ENCODE results near the gene L1TD1.
"Not testable (repeated sequence)": the region's sequence is repeated elsewhere in the genome, so short reads cannot be mapped to it uniquely, and the experiment has no call there.

Gene L1TD1

GRCh38 chr1:62176597-62177312 is 17.9 kb upstream of the L1TD1 start:
- TF ChIP-seq CTCF (IDR thresholded peaks at IDR 0.05), result no peak
- Histone ChIP-seq H3K4me1 (no peaks in the 10 kb centered on the region), H3K27ac (no peak overlapping the region), H3K36me3 (no peaks in the 10 kb centered on the region), H3K9me3 (no peaks in the 10 kb centered on the region), H3K27me3 (peaks cover 0 to 6% of the 10 kb centered on the region in 2 donors), H3K4me3 (no peak overlapping the region)
- intact Hi-C loops (cut with DNase I; ENCODE audit: low total_unique reads), result loop anchor here (5.0 kb wide), 1 partner anchor 231 kb away; no protein-coding TSS in a partner anchor
- no peak for DNase-seq

- no peak for DNase-seq
- no peaks in the 10 kb centered on the region for H3K4me1 ChIP-seq
- intact Hi-C loops (cut with DNase I; ENCODE audit: low total_unique reads), result loop anchor here (5.0 kb wide), 1 partner anchor 230 kb away; no protein-coding TSS in a partner anchor
- no peak overlapping the region for H3K4me3 ChIP-seq
- no peak overlapping the region for H3K27ac ChIP-seq
- TF ChIP-seq CTCF (IDR thresholded peaks at IDR 0.05), result no peak
- H3K27me3 ChIP-seq, result no peaks in the 10 kb centered on the region
- no peaks in the 10 kb centered on the region for H3K9me3 ChIP-seq
- H3K36me3 ChIP-seq, result no peaks in the 10 kb centered on the region
Observed at GRCh38 chr1:62177621-62178020, 17.0 kb upstream of the L1TD1 start.

GRCh38 chr1:62178372-62178771 is 16.3 kb upstream of the L1TD1 start:
- intact Hi-C loops (cut with DNase I; ENCODE audit: low total_unique reads), result loop anchor here (5.0 kb wide), 1 partner anchor 229 kb away; no protein-coding TSS in a partner anchor
- no peak overlapping the region for H3K4me3 ChIP-seq
- no peaks in the 10 kb centered on the region for H3K4me1 ChIP-seq
- H3K36me3 ChIP-seq, result no peaks in the 10 kb centered on the region
- no peaks in the 10 kb centered on the region for H3K9me3 ChIP-seq
- TF ChIP-seq CTCF (IDR thresholded peaks at IDR 0.05), result no peak
- H3K27ac ChIP-seq, result no peak overlapping the region
- no peaks in the 10 kb centered on the region for H3K27me3 ChIP-seq
- no peak for DNase-seq

- H3K4me1 ChIP-seq; H3K4me3 ChIP-seq; H3K36me3 ChIP-seq; H3K27ac ChIP-seq; H3K9me3 ChIP-seq; intact Hi-C loops (cut with DNase I; ENCODE audit: low total_unique reads); H3K27me3 ChIP-seq; DNase-seq: not testable (repeated sequence)
Observed at GRCh38 chr1:62180054-62180453, 14.6 kb upstream of the L1TD1 start.

GRCh38 chr1:62180639-62181038 is 14.0 kb upstream of the L1TD1 start:
- peaks cover 0 to 2% of the 10 kb centered on the region in 2 donors for H3K27me3 ChIP-seq

More at GRCh38 chr1:62180639-62181038, 14.0 kb upstream of the L1TD1 start:
- TF ChIP-seq CTCF (IDR thresholded peaks at IDR 0.05), result no peak
- no peaks in the 10 kb centered on the region for H3K36me3 ChIP-seq
- H3K4me3 ChIP-seq, result no peak overlapping the region
- no peak for DNase-seq
- intact Hi-C loops (cut with DNase I; ENCODE audit: low total_unique reads), result no loop called here
- H3K27ac ChIP-seq, result no peak overlapping the region
- H3K4me1 ChIP-seq, result no peaks in the 10 kb centered on the region
- no peaks in the 10 kb centered on the region for H3K9me3 ChIP-seq

Measured in tibial artery (tissue), 4 donors.